Subcutaneous abdominal adipose tissue (tissue), 5 donors: ENCODE measurements around the gene NAV1.
"Not testable (repeated sequence)": the region's sequence is repeated elsewhere in the genome, so short reads cannot be mapped to it uniquely, and the experiment has no call there.

Source experiments
- H3K27ac ChIP-seq: one replicate; pipeline ENCODE4 v1.7.0; 2013; ENCODE audit warnings: low read depth, mild to moderate bottlenecking, inconsistent platforms, low read length, moderate library complexity
- H3K27me3 ChIP-seq, 5 donors: one replicate each; pipeline ENCODE4 v1.7.0; 2013; ENCODE audit warnings: low read length in 5 of 5, inconsistent platforms in 1 of 5; ENCODE audit not compliant: control insufficient read depth in 5 of 5, insufficient read depth in 4 of 5
- H3K36me3 ChIP-seq, 5 donors: one replicate each; pipeline ENCODE4 v1.7.0; 2013; ENCODE audit warnings: low read length in 5 of 5; ENCODE audit not compliant: control insufficient read depth in 5 of 5, insufficient read depth in 5 of 5
- H3K4me1 ChIP-seq, 5 donors: one replicate each; pipeline ENCODE4 v1.7.0; 2013; ENCODE audit warnings: low read length in 5 of 5, mild to moderate bottlenecking in 3 of 5, moderate library complexity in 1 of 5; ENCODE audit not compliant: control insufficient read depth in 5 of 5, insufficient read depth in 5 of 5
- H3K4me3 ChIP-seq, 5 donors: one replicate each; pipeline ENCODE4 v1.7.0; 2013; ENCODE audit warnings: low read length in 5 of 5, low read depth in 1 of 5
- H3K9ac ChIP-seq, 5 donors: one replicate each; pipeline ENCODE4 v1.7.0; 2013; ENCODE audit warnings: low read length in 5 of 5, mild to moderate bottlenecking in 4 of 5, moderate library complexity in 3 of 5
- H3K9me3 ChIP-seq, 5 donors: one replicate each; pipeline ENCODE4 v1.7.0; 2013; ENCODE audit warnings: low read length in 5 of 5; ENCODE audit not compliant: control insufficient read depth in 5 of 5
- donor health status: healthy.
- donor health status: healthy.
- donor health status: healthy.
- donor health status: healthy.
- donor health status: healthy.

Gene NAV1

DNA sequence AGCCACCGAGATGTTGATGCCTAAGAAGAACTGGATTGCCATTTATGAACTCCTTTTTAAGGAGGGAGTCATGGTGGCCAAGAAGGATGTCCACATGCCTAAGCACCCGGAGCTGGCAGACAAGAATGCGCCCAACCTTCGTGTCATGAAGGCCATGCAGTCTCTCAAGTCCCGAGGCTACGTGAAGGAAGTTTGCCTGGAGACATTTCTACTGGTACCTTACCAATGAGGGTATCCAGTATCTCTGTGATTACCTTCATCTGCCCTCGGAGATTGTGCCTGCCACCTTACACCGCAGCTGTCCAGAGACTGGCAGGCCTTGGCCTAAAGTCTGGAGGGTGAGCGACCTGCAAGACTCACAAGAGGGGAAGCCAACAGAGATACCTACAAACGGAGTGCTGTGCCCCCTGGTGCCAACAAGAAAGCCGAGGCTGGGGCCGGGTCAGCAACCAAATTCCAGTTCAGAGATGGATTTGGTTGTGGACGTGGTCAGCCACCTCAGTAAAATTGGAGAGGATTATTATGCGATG lies 18.8 kb upstream of the NAV1 start:
- not testable (repeated sequence) for H3K4me1 ChIP-seq, H3K9me3 ChIP-seq, H3K27ac ChIP-seq, H3K36me3 ChIP-seq, H3K27me3 ChIP-seq, H3K9ac ChIP-seq, H3K4me3 ChIP-seq

DNA sequence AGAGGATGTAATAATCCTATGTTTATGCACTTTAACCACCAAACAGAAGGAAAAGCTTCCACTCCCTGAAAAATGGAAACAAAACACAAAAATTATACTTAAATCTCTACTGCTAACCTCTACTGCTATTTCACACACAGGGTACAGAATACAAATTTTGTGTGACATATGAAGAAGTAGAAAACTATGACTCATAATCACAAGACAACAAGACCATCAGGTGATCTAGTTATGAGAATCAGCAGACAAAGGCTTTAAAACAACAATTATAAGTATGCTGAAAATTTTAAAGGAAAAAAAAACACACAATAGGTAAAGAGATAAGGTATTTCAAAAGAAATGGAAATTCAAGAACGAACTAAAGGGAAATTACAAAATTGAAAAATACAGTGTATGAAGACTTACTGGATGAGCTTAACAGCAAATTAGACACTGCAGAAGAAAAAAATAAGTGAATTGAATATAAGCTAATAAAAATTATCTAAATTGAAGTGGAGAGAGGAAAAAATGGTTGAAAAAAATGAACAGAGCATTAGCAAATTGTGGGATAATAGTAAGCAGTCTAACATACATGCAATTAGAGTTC lies 13.6 kb upstream of the NAV1 start:
- Histone ChIP-seq H3K4me1 (no peaks in the 10 kb centered on the region), H3K4me3 (no peak overlapping the region), H3K9me3 (no peaks in the 10 kb centered on the region), H3K36me3 (no peaks in the 10 kb centered on the region), H3K27ac (no peak overlapping the region), H3K27me3 (no peaks in the 10 kb centered on the region), H3K9ac (no peak overlapping the region)

DNA sequence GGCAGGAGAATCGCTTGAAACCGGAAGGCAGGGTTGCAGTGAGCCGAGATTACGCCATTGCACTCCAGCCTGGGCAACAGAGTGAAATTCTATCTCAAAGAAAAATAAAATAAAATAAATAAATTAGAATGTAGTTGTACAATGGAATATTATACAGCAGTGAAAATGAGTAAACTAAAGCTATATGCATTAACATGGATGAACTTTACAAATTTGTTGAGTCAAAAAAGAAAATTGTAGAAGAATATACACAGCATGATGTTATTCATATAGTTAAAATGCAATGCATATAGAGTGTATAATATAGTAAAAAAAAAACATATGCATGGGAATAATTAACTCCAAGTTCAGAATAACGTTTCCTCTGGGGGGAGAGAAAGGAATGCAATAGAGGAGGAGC lies 11.0 kb upstream of the NAV1 start:
- H3K27ac ChIP-seq = no peak overlapping the region
- peaks cover 0 to 4% (median 0%) of the 10 kb centered on the region in 5 donors for H3K9me3 ChIP-seq
- H3K27me3 ChIP-seq = peaks cover 0 to 9% (median 0%) of the 10 kb centered on the region in 5 donors
- no peak overlapping the region for H3K4me3 ChIP-seq
- H3K9ac ChIP-seq = no peak overlapping the region
- H3K36me3 ChIP-seq = peaks cover 0 to 2% (median 0%) of the 10 kb centered on the region in 5 donors
- peaks cover 5 to 21% (median 17%) of the 10 kb centered on the region in 5 donors for H3K4me1 ChIP-seq

DNA sequence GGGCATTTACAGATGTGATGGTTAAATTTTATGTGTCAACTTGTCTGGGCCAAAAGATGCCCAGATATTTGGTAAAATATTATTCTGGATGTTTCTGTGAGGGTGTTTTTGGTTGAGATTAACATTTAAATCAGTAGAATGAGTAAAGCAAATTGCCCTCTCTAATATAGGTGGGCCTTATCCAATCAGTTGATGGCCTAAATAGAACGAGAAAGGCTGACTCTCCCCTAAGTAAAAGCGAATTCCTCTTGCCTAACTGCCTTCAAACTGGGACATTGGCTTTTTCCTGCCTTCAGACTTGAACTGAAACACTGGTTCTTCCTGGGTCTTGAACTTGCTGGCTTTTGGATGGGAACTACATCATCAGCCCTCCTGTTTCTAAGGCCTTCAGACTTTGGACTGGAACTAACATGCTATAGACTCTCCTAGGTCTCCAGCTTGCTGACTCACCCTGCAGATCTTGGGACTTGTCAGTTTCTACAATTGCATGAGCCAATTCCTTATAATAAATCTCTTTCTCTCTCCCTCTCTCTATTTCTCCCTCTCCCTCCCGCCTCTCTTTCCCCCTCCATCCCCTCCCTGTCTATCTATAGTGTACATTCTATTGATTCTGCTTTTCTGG lies 10.2 kb upstream of the NAV1 start:
- Histone ChIP-seq H3K9me3 (peaks cover 0 to 4% (median 0%) of the 10 kb centered on the region in 5 donors), H3K4me1 (peaks cover 5 to 21% (median 17%) of the 10 kb centered on the region in 5 donors), H3K27me3 (peaks cover 0 to 9% (median 0%) of the 10 kb centered on the region in 5 donors), H3K27ac (no peak overlapping the region), H3K4me3 (no peak overlapping the region), H3K9ac (no peak overlapping the region), H3K36me3 (peaks cover 0 to 2% (median 0%) of the 10 kb centered on the region in 5 donors)

DNA sequence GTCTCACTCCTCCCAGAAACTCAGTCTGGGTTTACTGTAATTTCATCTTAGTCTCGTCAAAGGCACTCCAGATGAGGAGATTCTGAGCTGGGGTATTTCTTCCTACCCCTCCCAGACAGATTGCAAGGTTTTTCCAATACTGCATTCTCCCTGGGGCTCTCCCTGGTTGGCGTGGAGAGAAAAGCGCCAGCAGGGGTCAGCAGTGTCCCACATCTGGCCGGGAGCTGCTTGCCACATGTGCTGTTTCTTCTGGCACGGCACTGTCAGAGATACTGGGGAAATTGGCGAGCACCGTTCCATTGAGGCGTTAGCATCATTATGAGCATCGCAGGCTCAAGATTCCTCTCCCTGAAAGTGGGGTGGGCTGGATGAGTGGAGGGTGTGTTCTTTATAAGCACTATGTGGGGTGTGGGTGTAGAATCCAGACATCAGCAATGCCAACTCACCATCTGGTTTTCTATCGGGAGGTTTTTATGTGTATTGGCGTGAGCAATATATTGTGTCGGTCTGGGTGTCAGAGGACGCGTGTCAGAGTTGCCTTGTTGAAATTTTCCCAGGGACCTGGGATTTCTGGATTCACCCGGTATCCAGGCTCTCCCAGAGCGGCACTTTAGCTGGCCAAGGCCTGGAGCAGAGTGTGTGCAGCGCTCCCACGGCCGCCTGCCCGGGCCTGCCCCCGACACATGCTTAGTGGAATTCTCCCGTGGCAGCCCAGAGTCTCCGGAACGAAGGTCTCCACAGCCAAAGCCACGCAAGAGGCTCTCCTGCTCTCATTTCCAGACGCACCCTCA lies 8.0 kb upstream of the NAV1 start:
- H3K9me3 ChIP-seq = peaks cover 0 to 4% (median 0%) of the 10 kb centered on the region in 5 donors
- H3K9ac ChIP-seq = peak overlapping the region in 2 of 5 donors; percentile 30 to 66
- H3K27me3 ChIP-seq = peaks cover 0 to 9% (median 5%) of the 10 kb centered on the region in 5 donors
- no peak overlapping the region for H3K4me3 ChIP-seq
- H3K27ac ChIP-seq = peak overlapping the region; percentile 62
- peaks cover 9 to 29% (median 20%) of the 10 kb centered on the region in 5 donors for H3K4me1 ChIP-seq
- H3K36me3 ChIP-seq = peaks cover 0 to 2% (median 0%) of the 10 kb centered on the region in 5 donors

DNA sequence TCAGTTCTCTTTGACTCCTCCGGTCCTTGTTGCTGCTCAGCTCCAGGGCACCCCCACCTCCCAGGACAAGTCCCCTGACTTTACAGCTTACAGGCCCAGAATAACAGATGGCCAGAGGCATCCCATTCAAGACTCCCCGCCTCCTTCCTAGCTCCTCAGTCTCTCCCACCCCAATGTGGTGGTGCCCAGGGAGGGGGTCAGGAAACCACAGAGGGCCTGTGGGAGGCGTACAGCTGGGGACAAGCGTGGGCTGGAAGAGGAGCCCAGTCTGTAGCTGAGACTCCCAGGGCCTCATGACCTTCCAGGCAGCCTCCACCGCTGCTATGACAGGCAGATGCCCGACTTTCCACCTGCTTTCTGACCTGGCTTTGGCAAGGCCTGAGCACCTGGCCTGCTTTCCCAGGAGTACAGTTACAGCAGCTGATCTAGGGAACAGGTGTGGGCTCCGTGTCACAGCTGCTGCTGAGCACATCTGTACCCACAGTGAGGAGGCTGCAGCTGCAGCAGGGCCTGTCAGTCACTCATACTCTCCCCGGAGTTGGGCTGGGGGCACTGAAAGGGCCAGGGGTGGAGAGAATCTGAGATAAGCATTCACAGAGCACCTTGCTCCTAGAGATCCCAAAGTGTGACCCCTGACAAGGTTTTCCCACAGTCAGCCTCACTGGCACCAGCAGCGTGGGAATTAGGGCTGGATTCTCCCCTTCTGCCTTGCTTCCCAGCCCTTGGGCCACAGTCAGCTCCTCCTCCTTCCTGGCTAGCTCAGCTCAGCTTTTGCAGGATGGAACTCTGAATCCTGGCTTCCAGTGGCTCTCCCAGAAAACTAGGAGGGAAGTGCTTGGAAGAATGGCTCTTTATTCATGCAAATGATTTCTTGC lies 7.1 kb upstream of the NAV1 start:
- peaks cover 0 to 4% (median 0%) of the 10 kb centered on the region in 5 donors for H3K9me3 ChIP-seq
- H3K27ac ChIP-seq = peak overlapping the region; percentile 62
- H3K27me3 ChIP-seq = peaks cover 0 to 10% (median 6%) of the 10 kb centered on the region in 5 donors
- H3K9ac ChIP-seq = peak overlapping the region in 2 of 5 donors; percentile 0 to 100
- peak overlapping the region in 1 of 5 donors; percentile 42 for H3K4me3 ChIP-seq
- H3K4me1 ChIP-seq = peaks cover 14 to 38% (median 25%) of the 10 kb centered on the region in 5 donors
- H3K36me3 ChIP-seq = peaks cover 0 to 2% (median 0%) of the 10 kb centered on the region in 5 donors

DNA sequence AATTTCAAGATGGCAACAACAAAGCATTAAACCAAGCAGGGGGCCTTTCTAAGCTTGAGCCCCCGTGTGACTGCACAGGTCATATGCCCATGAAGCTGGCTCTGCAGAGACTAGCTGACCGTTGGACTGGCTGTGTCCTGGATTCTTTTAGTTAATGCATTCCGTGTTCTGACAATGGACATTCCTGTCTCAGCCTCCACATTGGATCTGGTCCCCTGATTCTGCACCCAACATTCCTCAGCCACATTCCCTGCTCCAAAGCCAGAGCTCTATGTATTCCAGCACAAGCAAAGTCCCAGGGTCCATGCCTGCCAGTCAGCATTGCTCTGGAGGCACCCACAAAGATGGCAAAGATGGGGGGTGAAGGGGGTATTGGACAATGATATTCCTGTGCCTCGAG lies 5.1 kb upstream of the NAV1 start:
- H3K36me3 ChIP-seq = peaks cover 0 to 2% (median 0%) of the 10 kb centered on the region in 5 donors
- H3K4me1 ChIP-seq = peaks cover 24 to 57% (median 39%) of the 10 kb centered on the region in 5 donors
- no peak overlapping the region for H3K4me3 ChIP-seq
- no peak overlapping the region for H3K9ac ChIP-seq
- peaks cover 0 to 26% (median 10%) of the 10 kb centered on the region in 5 donors for H3K27me3 ChIP-seq
- no peak overlapping the region for H3K27ac ChIP-seq
- H3K9me3 ChIP-seq = peaks cover 0 to 4% (median 0%) of the 10 kb centered on the region in 5 donors

DNA sequence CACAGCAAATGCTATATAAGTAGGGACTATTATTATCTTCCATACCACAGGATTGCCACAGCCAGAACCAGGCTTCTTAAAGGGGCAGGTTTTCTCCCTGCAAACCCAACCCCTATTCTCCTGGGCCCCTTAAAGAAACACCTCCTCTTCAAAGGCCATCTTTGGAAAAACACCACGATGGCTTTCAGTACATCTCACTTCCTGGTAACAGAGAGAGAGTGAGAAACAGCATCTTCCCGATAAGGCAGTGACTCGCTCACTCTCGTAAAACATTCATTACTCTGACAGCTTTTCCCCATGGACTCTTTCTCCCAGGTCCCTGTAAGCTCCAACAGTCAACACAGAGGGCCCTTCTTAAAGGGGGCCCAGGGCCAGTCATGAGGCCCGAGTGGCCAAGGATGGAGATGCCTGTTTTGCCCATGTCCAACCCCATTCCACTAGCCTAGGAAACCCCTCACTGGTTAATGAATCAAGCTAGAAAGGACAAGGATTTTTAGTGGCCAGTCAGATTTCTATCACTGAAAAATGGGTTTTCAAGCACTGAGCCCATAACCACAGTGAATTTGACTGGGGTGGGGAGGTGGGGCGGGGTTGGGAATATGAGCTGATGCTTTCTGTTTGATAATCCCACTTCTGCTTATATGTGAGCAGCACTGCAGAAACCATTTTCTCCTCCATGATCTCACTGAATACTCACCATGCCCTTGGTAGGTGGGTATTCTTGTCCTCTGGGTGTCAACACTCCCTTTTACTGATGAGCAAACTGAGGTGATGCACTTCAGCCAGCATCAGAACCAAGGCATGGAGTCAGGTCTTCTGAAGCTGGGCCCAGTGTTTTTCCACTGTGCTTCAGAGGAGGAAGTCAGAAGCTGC lies 3.6 kb upstream of the NAV1 start:
- Histone ChIP-seq H3K27ac (peak overlapping the region; percentile 81), H3K4me1 (peaks cover 24 to 65% (median 50%) of the 10 kb centered on the region in 5 donors), H3K9me3 (peaks cover 0 to 4% (median 0%) of the 10 kb centered on the region in 5 donors), H3K36me3 (peaks cover 0 to 2% (median 0%) of the 10 kb centered on the region in 5 donors), H3K4me3 (no peak overlapping the region), H3K9ac (peak overlapping the region in 2 of 5 donors; percentile 14 to 28), H3K27me3 (peaks cover 0 to 32% (median 12%) of the 10 kb centered on the region in 5 donors)
